Panc1 (cell line): ENCODE results near the gene TBCK. TPM values are rescaled to one million over a fixed set of nuclear protein-coding genes. Genes with fewer than 3 reads are reported as not detected.
"Not testable (repeated sequence)": the region's sequence is repeated elsewhere in the genome, so short reads cannot be mapped to it uniquely, and the experiment has no call there.

Source experiments
- ATAC-seq: fragments of 200-7000 bp; cut with Tn5 transposase; 2 replicates; pipeline ENCODE4 v1.9.1; 2020; ENCODE audit warnings: mild to moderate bottlenecking, moderate library complexity
- BruUV-seq: library from RNA; stranded (reverse); fragments of 400-500 nt; replicated peaks from 2 replicates; lab custom pipeline; 2021; lab: Mats Ljungman, UMichigan
- CTCF ChIA-PET: fragments of 300-600 bp; sonication (Branson Sonifier 250); formaldehyde crosslinking; loops from one replicate; lab custom pipeline; 2022; ENCODE audit warnings: antibody characterized with exemption; lab: Charles Lee
- POLR2A ChIA-PET: fragments of 300-600 bp; sonication (Branson Sonifier 250); formaldehyde crosslinking; loops from one replicate; lab custom pipeline; 2022; ENCODE audit warnings: antibody characterized with exemption; lab: Charles Lee
- DNase-seq: peaks from one replicate; pipeline ENCODE4 v3.0.0-alpha.2; 2010; ENCODE audit warnings: low read depth, low spot score
- H3K27ac ChIP-seq: 2 replicates; pipeline ENCODE4 v1.5.1; 2011; ENCODE audit warnings: mild to moderate bottlenecking, low read length, inconsistent platforms
- H3K27me3 ChIP-seq: fragments of 200-500 bp; sonication (Bioruptor generic); 2 replicates; pipeline ENCODE4 v1.6.0; 2014; ENCODE audit warnings: low read length, inconsistent platforms; ENCODE audit not compliant: control insufficient read depth, insufficient read depth
- H3K36me3 ChIP-seq: fragments of 200-500 bp; sonication (Bioruptor generic); 2 replicates; pipeline ENCODE4 v1.5.1; 2014; ENCODE audit warnings: inconsistent platforms, mild to moderate bottlenecking, low read length, moderate library complexity; ENCODE audit not compliant: control insufficient read depth, insufficient read depth
- H3K4me1 ChIP-seq: 2 replicates; pipeline ENCODE4 v1.5.1; 2011; ENCODE audit warnings: inconsistent platforms, mild to moderate bottlenecking, low read length, moderate library complexity; ENCODE audit not compliant: control insufficient read depth, insufficient read depth
- H3K4me3 ChIP-seq, 2 experiments: 2 replicates each; pipeline ENCODE4 v1.5.1; 2011 to 2012; ENCODE audit warnings: low read depth in 2 of 2, low read length in 2 of 2, mild to moderate bottlenecking in 2 of 2, inconsistent platforms in 1 of 2, moderate library complexity in 1 of 2
- H3K9me3 ChIP-seq: fragments of 200-500 bp; sonication (Bioruptor generic); 2 replicates; pipeline ENCODE4 v1.5.1; 2014; ENCODE audit warnings: low read depth, mild to moderate bottlenecking, inconsistent platforms, low read length, moderate library complexity; ENCODE audit not compliant: control insufficient read depth, insufficient read depth
- CTCF ChIP-seq: fragments of 450-650 bp; IDR thresholded peaks from 2 replicates; pipeline ENCODE4 v1.5.1; 2017; ENCODE audit warnings: mild to moderate bottlenecking
- POLR2AphosphoS5 ChIP-seq: IDR thresholded peaks from 2 replicates; pipeline ENCODE4 v1.6.1; 2012; ENCODE audit warnings: mild to moderate bottlenecking, low read depth, low read length, moderate library complexity
- REST ChIP-seq, 2 experiments: IDR thresholded peaks; 2 replicates each; pipeline ENCODE4 v1.6.1; 2011 to 2012; ENCODE audit warnings: low read depth in 2 of 2, control low read depth in 1 of 2, low read length in 1 of 2, mild to moderate bottlenecking in 1 of 2, moderate library complexity in 1 of 2; ENCODE audit not compliant: insufficient read depth in 1 of 2
- SIN3A ChIP-seq: IDR thresholded peaks from 2 replicates; pipeline ENCODE4 v1.6.1; 2012; ENCODE audit warnings: low read depth, mild to moderate bottlenecking, low read length, moderate library complexity, borderline replicate concordance; ENCODE audit not compliant: insufficient read depth
- TCF7L2 ChIP-seq: IDR thresholded peaks from 2 replicates; pipeline ENCODE4 v1.6.1; 2011; ENCODE audit warnings: mild to moderate bottlenecking, low read depth, low read length, inconsistent platforms
- in situ Hi-C: cut with HindIII; loops from 2 replicates; pipeline ENCODE4 v1.10.0; 2016; ENCODE audit warnings: low sequenced_read_pairs, low pct_unique_long_range_greater_than_20kb
- intact Hi-C: fragments of 100-400 bp; cut with micrococcal nuclease; formaldehyde crosslinking; loops from one replicate; pipeline ENCODE4 v1.10.0; 2022; ENCODE audit not compliant: unreplicated experiment
- total RNA-seq: library from RNA; stranded (reverse); gene quantifications from one replicate; pipeline ENCODE4 v1.2.1, GENCODE V29; 2021; ENCODE audit not compliant: unreplicated experiment

TBCK gene
- total RNA-seq, 1 experiment from 2014 or later = 15.1 TPM

GRCh38 chr4:106132045-106132444, 184.0 kb downstream of the TBCK start:
- DNase-seq (no peak), ATAC-seq (no peak)
- Histone ChIP-seq H3K9me3 (no peaks in the 10 kb centered on the region), H3K27me3 (no peaks in the 10 kb centered on the region), H3K27ac (no peak overlapping the region), H3K36me3 (no peaks in the 10 kb centered on the region), H3K4me3 (no peak overlapping the region), H3K4me1 (no peaks in the 10 kb centered on the region)
- in situ Hi-C loops (no loop called here), intact Hi-C loops (no loop called here)
- POLR2A ChIA-PET = no interaction called here
- TF ChIP-seq REST (IDR thresholded peaks at IDR 0.05; ENCODE audit: insufficient read depth in 1 of 2, low read depth in 2 of 2, low read length in 1 of 2) (no peak), POLR2AphosphoS5 (no peak), SIN3A (no peak), CTCF (no peak), TCF7L2 (no peak)
- no TSS peak for BruUV-seq
- CTCF ChIA-PET = no interaction called here

GRCh38 chr4:106126062-106126461, 189.9 kb downstream of the TBCK start:
- ATAC-seq (no peak), DNase-seq (no peak)
- Histone ChIP-seq H3K27ac (no peak overlapping the region), H3K9me3 (no peaks in the 10 kb centered on the region), H3K4me1 (no peaks in the 10 kb centered on the region), H3K4me3 (no peak overlapping the region), H3K36me3 (no peaks in the 10 kb centered on the region), H3K27me3 (no peaks in the 10 kb centered on the region)
- TF ChIP-seq POLR2AphosphoS5 = no peak
- TF ChIP-seq TCF7L2 = no peak
- no peak for TF ChIP-seq SIN3A
- TF ChIP-seq REST (IDR thresholded peaks at IDR 0.05; ENCODE audit: insufficient read depth in 1 of 2, low read depth in 2 of 2, low read length in 1 of 2) = no peak
- TF ChIP-seq CTCF = no peak
- in situ Hi-C loops = no loop called here
- ChIA-PET POLR2A (no interaction called here), CTCF (no interaction called here)
- no TSS peak for BruUV-seq
- intact Hi-C loops = no loop called here

GRCh38 chr4:106119949-106120555, 196.0 kb downstream of the TBCK start:
- BruUV-seq, ATAC-seq, H3K36me3 ChIP-seq, DNase-seq, H3K9me3 ChIP-seq, in situ Hi-C loops, CTCF ChIA-PET, H3K4me3 ChIP-seq, H3K27ac ChIP-seq, POLR2A ChIA-PET, H3K27me3 ChIP-seq, intact Hi-C loops, H3K4me1 ChIP-seq: not testable (repeated sequence)
